Left lung (tissue), 10 donors: ENCODE results near the gene SLC15A1. TPM values are rescaled to one million over a fixed set of nuclear protein-coding genes. Genes with fewer than 3 reads are reported as not detected.

Source experiments
- ATAC-seq: fragments of 200-7000 bp; cut with Tn5 transposase; one replicate; pipeline ENCODE4 v1.9.1; 2020; ENCODE audit warnings: moderate library complexity
- DNase-seq, 4 donors: peaks; one replicate each; pipeline ENCODE4 v3.0.0-alpha.2; 2013 to 2020
- H3K27ac ChIP-seq, 2 donors: fragments of 200-600 bp; sonication (generic) in 1 of 2; one replicate each; pipeline versions ENCODE4 v1.5.0 to v1.8.0; 2020 to 2021
- H3K27me3 ChIP-seq, 2 donors: fragments of 200-600 bp; sonication (generic) in 1 of 2; one replicate each; pipeline versions ENCODE4 v1.5.0 to v1.8.0; 2020 to 2021
- H3K36me3 ChIP-seq, 2 donors: fragments of 200-600 bp; sonication (generic) in 1 of 2; one replicate each; pipeline versions ENCODE4 v1.5.0 to v1.8.0; 2020 to 2021
- H3K4me1 ChIP-seq, 2 donors: fragments of 200-600 bp; one replicate each; pipeline ENCODE4 v1.8.0; 2021
- H3K4me3 ChIP-seq, 2 donors: fragments of 200-600 bp; sonication (generic) in 1 of 2; one replicate each; pipeline versions ENCODE4 v1.5.0 to v1.8.0; 2020 to 2021; ENCODE audit warnings: mild to moderate bottlenecking in 1 of 2
- H3K9me3 ChIP-seq, 2 donors: fragments of 200-600 bp; sonication (generic) in 1 of 2; one replicate each; pipeline versions ENCODE4 v1.5.0 to v1.8.0; 2020 to 2021
- intact Hi-C, 2 donors: fragments of 100-400 bp; cut with DNase I; formaldehyde crosslinking; loops; one replicate each; pipeline versions ENCODE4 v1.11.2 to v1.14.2; 2022
- polyA plus RNA-seq, 6 donors: library from polyadenylated mRNA; unstranded; fragments of 120-200 nt; gene quantifications; one replicate each; pipeline ENCODE4 v1.2.1, GENCODE V29; 2013; ENCODE audit not compliant: insufficient read length in 6 of 6
- total RNA-seq, 2 donors: library from RNA; stranded (reverse); fragmentation: NEBNext Ultra II Directional; extraction: Animal tissue kit (Norgen Biotek cat#: 25700); gene quantifications; one replicate each; pipeline ENCODE4 v1.2.1, GENCODE V29; 2021
- TF ChIP-seq, protein P1 (sequence below), 2 donors: fragments of 200-600 bp; sonication (generic) in 1 of 2; IDR thresholded peaks; one replicate each; pipeline versions ENCODE4 v1.5.0 to v1.8.0; 2021; ENCODE audit warnings: antibody characterized with exemption in 2 of 2
- donor health status: DM: no; HTN: yes; CAD: no.
- donor health status: DM: no; HTN: no; CAD: no.

SLC15A1 gene
- total and polyA plus RNA-seq, 8 donors, result 0.61 to 0.94 (median 0.80) TPM; not detected in 2

DNA sequence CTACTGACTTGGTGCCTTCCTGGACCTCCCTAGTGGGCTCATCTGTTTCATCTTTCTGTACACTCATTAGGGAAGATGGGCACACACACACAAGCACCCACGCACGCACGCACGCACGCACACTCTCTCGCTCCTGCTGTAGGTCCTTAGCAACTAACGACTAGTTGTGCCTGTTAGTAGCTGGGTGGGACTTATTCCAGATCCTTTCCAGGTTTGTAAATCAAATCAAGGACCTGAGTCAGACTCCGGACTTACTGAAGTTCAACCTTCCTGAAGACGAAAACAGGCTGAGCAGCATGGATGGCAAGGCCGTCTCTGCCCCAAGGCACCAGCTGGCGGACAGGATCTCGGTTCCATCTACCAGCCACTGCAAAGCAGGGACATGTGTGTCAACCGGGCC is 76.2 kb downstream of the SLC15A1 start:
- Histone ChIP-seq H3K4me1 (peaks cover 8 to 9% of the 10 kb centered on the region in 2 donors), H3K9me3 (no peaks in the 10 kb centered on the region), H3K36me3 (no peaks in the 10 kb centered on the region), H3K27me3 (no peaks in the 10 kb centered on the region), H3K4me3 (no peak overlapping the region), H3K27ac (no peak overlapping the region)
- intact Hi-C loops, result no loop called here
- DNase-seq (no peak), ATAC-seq (no peak)
- TF ChIP-seq, protein P1, sequence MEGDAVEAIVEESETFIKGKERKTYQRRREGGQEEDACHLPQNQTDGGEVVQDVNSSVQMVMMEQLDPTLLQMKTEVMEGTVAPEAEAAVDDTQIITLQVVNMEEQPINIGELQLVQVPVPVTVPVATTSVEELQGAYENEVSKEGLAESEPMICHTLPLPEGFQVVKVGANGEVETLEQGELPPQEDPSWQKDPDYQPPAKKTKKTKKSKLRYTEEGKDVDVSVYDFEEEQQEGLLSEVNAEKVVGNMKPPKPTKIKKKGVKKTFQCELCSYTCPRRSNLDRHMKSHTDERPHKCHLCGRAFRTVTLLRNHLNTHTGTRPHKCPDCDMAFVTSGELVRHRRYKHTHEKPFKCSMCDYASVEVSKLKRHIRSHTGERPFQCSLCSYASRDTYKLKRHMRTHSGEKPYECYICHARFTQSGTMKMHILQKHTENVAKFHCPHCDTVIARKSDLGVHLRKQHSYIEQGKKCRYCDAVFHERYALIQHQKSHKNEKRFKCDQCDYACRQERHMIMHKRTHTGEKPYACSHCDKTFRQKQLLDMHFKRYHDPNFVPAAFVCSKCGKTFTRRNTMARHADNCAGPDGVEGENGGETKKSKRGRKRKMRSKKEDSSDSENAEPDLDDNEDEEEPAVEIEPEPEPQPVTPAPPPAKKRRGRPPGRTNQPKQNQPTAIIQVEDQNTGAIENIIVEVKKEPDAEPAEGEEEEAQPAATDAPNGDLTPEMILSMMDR (IDR thresholded peaks at IDR 0.05), result no peak

DNA sequence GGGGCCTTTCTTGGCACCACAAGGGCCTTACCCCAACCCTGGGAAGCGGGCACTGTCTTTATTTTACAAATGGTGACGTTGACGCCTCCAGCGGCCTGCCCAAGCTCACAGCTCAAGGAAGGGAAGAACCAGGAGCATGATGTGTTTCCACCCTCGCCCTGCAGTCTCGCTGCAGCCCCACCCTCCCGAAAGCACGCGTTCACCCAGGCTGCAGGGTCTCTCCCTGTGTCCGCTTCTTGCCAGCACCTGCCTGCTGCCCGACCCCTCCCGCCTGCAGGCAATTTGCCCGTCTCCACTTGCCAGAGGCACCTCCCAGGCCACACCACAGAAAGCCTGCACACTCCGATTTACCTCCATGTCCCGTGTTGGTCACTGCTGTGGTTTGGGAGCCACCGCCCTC is 76.6 kb downstream of the SLC15A1 start:
- ATAC-seq, result no peak
- TF ChIP-seq, protein P1 (IDR thresholded peaks at IDR 0.05), result no peak
- no peak for DNase-seq
- Histone ChIP-seq H3K4me1 (peaks cover 8 to 9% of the 10 kb centered on the region in 2 donors), H3K9me3 (no peaks in the 10 kb centered on the region), H3K27ac (no peak overlapping the region), H3K36me3 (no peaks in the 10 kb centered on the region), H3K27me3 (no peaks in the 10 kb centered on the region), H3K4me3 (no peak overlapping the region)
- intact Hi-C loops, result no loop called here

DNA sequence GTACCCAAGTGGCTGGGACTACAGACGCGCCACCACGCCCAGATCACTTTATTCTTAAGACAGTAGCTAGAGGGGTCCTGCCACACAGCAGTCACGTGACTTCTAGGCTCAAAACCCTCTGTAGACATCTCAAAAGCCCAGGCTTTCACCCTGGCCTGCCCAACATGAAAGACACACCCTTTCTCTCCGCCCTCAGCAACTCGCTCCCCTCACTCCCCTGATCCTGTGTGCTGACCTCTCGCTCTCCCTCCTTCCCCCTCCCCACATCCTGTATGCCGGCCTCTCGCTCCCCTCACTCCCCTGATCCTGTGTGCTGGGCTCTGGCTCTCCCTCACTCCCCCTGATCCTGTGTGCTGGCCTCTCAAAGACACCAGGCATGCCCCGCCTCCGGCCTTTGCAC is 77.4 kb downstream of the SLC15A1 start:
- TF ChIP-seq, protein P1 (IDR thresholded peaks at IDR 0.05), result no peak
- ATAC-seq (no peak), DNase-seq (no peak)
- peaks cover 8 to 9% of the 10 kb centered on the region in 2 donors for H3K4me1 ChIP-seq
- no peaks in the 10 kb centered on the region for H3K9me3 ChIP-seq
- no peaks in the 10 kb centered on the region for H3K27me3 ChIP-seq
- H3K4me3 ChIP-seq, result no peak overlapping the region
- intact Hi-C loops, result no loop called here
- H3K27ac ChIP-seq, result no peak overlapping the region
- H3K36me3 ChIP-seq, result no peaks in the 10 kb centered on the region

DNA sequence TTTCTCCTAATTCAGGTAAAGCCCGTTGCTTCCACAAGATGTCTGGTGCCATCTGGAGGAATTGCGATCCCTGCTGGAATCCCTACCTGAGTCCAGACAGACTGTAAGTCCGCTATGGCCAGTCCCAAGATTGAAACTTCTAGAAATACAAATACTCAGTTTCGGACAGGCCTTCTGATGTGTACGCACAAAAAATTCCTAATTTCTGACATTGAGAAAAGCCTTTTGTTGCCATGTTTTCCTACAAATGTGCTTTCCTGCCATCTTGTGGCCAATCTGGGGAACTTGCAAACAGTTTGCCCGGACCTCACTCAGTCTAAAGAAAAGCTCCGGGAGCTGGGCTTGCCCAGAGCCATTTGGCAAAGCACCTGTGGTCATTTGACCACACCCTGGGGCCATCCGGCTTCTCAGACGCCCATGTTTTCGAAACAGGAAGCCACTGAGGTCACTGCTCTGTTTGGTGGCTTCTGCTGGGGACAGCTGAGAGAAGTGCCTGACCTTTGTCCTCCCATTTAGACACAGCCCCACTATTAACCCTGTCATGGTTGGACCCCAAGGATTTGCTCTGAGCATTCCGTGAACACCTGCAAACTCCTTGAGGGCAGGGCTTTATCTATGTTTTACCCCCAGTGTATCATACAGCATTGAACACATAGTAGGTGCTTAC is 79.4 kb downstream of the SLC15A1 start:
- no peaks in the 10 kb centered on the region for H3K9me3 ChIP-seq
- intact Hi-C loops, result no loop called here
- no peaks in the 10 kb centered on the region for H3K36me3 ChIP-seq
- ATAC-seq (peak; percentile 93), DNase-seq (peak in 3 of 4 donors; percentile 57 to 79 (median 57))
- no peak overlapping the region for H3K4me3 ChIP-seq
- no peak overlapping the region for H3K27ac ChIP-seq
- no peaks in the 10 kb centered on the region for H3K27me3 ChIP-seq
- TF ChIP-seq, protein P1 (IDR thresholded peaks at IDR 0.05), result peak; percentile 83 to 85
- H3K4me1 ChIP-seq, result peaks cover 8 to 9% of the 10 kb centered on the region in 2 donors

DNA sequence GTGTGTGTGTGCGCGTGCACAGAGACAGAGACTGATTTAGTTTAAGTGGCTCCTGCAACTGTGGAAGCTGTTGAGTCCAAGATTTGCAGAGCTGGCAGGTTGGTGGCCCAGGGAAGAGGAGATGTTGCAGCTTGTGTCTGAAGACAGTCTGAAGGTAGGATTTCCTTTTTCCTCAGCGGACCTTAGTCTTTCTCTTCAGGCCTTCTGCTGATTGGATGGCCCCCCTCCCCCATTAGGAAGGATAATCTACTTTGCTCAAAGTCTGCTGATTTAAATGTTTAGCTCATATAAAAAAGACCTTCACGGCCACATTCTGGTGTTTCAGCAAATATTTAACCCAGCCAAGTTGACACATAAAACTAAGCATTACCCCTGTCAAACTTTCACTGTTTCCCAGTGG is 84.3 kb downstream of the SLC15A1 start:
- Histone ChIP-seq H3K4me3 (no peak overlapping the region), H3K4me1 (peaks cover 6 to 7% of the 10 kb centered on the region in 2 donors), H3K27me3 (no peaks in the 10 kb centered on the region), H3K36me3 (no peaks in the 10 kb centered on the region), H3K27ac (no peak overlapping the region), H3K9me3 (no peaks in the 10 kb centered on the region)
- DNase-seq (no peak), ATAC-seq (no peak)
- intact Hi-C loops, result no loop called here
- TF ChIP-seq, protein P1 (IDR thresholded peaks at IDR 0.05), result no peak
